GM10266 (cell line): Measurements from ENCODE around the gene AP2A2.

Source experiments
- DNase-seq: peaks from one replicate; pipeline ENCODE4 v3.0.0; 2012; ENCODE audit errors: extremely low spot score
- TF ChIP-seq, protein P1 (sequence below): IDR thresholded peaks from 2 replicates; pipeline ENCODE4 v1.5.1; 2012; ENCODE audit warnings: mild to moderate bottlenecking, low read depth; ENCODE audit not compliant: control insufficient read depth, insufficient read depth; ENCODE audit errors: missing control alignments

AP2A2 gene

DNA sequence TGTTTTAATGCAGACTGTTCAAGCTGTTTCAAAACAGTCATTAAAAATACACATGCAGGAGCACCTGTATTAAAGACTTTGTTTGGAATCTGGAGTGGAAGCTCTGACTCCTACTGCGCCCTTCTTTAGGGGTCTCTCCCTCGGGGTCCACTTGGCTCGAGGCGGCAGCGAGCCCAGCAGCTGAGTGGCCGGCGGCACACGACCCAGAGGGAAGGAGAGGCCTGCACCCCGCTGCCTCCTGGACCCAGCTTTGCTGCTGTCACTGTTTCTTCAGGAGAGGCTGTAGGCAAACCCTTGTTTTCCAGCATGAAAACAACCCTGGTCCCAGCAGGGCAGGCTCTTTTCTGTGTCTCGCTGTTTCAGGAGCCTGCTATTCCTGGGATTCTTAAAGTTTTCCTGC is 81.6 kb downstream of the AP2A2 start:
- TF ChIP-seq, protein P1, sequence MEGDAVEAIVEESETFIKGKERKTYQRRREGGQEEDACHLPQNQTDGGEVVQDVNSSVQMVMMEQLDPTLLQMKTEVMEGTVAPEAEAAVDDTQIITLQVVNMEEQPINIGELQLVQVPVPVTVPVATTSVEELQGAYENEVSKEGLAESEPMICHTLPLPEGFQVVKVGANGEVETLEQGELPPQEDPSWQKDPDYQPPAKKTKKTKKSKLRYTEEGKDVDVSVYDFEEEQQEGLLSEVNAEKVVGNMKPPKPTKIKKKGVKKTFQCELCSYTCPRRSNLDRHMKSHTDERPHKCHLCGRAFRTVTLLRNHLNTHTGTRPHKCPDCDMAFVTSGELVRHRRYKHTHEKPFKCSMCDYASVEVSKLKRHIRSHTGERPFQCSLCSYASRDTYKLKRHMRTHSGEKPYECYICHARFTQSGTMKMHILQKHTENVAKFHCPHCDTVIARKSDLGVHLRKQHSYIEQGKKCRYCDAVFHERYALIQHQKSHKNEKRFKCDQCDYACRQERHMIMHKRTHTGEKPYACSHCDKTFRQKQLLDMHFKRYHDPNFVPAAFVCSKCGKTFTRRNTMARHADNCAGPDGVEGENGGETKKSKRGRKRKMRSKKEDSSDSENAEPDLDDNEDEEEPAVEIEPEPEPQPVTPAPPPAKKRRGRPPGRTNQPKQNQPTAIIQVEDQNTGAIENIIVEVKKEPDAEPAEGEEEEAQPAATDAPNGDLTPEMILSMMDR: no peak
- no peak for DNase-seq

DNA sequence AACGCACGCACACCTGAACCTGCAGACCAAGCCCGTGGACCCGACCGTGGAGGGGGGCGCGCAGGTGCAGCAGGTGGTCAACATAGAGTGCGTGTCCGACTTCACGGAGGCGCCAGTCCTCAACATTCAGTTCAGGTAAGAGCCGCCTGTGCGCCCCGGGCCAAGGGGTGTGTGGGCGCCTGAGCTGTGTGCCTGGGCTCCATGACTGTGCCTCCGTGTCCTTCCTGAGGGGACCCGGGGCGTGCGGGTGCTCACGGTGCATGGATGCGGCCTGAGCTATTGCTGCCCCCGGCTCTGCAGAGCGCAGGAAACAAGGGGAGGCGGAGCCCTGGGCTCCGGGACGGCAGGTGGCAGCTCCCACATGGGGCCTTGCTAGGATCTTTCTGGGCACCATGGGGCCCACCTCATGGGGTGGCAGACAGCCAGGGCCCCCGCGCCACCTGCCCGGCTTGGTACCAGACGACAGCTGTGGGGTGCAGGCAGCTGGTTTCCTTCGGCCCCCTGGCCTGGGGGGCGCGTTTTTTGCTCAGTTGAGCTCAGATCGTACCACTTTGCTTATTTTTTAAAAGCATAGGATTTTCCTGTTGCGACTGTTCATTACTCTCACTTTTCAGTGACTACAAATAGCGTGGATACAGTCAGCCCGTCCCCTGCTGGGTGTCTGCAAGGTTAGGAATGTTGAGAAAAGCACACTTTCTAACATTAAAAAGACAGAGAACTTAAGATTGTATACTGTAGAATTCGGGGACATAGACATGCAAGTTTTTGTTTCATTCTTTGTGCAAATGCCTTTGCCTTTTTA is 82.5 kb downstream of the AP2A2 start:
- TF ChIP-seq, protein P1: no peak
- DNase-seq: no peak

DNA sequence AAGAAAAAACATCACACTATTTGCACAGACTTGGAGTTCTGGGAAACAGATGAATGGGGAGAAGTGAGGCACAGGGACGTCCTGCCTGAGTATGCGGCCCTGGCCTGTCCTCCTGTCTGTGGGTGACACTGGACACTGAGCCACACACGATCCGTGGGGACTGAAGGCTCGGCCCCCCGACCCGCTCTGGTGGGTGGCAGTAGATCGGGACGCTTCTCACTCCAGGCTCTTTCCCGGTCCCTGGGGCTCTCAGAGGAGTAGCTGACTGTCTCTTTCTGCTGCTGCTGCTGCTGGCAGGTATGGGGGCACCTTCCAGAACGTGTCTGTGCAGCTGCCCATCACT is 83.1 kb downstream of the AP2A2 start:
- no peak for DNase-seq
- TF ChIP-seq, protein P1: no peak

DNA sequence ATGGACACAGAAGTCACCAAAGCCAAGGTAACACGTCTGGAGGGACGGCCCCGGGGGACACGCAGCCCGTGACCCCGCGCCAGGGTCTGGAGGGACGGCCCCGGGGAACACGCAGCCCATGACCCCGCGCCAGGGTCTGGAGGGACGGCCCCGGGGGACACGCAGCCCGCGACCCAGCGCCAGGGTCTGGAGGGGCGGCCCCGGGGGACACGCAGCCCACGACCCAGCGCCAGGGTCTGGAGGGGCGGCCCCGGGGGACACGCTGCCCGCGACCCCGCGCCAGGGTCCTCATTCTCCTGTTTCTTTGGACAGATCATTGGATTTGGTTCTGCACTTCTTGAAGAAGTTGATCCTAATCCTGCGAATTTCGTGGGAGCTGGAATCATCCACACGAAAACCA is 83.7 kb downstream of the AP2A2 start:
- TF ChIP-seq, protein P1: no peak
- DNase-seq: no peak

DNA sequence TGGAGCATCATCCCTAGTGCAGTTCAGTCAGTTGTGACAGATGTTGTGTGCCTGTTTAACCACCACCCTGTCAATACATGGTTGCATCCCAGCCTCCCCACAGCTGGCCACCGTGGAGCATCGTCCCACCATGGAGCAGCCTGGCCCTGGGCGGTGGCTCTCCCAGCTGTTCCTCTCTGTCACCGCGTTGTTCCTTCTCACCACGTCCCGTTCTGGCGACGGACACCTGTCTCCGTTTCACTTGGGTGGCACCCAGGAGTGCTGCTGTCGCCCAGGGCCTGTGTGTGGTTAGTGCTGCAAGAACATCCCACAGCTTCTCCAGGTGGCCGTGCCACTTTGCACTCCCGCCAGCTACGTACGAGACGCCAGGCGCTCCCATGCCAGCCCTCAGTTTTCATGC is 84.3 kb downstream of the AP2A2 start:
- DNase-seq: no peak
- TF ChIP-seq, protein P1: no peak

DNA sequence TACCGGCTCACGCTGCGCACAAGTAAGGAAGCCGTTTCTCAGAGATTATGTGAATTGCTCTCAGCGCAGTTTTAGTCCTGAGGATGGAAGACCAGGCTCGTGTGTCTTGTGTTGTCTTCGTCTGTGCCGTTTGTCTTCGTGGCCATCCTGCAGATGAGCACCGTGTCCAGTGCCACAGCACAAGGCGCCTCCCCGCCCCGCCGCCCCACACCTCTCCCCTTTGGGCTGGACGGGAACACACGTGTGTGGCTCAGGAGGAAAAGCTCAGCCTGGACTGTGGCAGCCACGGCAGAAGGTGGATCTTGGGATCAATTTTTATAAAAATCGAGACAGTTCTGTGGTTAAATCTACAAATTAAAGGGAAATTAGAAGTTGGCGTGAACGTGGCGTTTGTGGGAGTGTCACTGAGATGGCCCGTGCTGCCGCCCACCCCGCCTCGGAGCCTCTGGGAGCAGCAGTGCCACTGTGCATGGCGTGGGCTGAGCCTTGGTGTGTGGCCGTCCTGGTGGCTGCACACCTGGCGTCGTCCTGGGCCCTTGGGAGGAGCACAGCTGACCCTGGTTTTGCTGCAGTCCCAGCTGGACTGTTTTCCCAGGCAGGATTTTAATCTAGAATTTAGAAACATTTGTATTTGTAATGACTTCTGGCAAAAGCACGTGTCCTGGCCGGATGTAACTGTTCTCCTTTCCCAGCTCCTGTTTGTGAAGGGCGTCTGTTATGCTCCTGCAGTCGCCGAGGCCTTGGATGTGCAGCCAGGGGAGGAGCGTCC is 85.1 kb downstream of the AP2A2 start:
- no peak for DNase-seq
- TF ChIP-seq, protein P1: no peak

DNA sequence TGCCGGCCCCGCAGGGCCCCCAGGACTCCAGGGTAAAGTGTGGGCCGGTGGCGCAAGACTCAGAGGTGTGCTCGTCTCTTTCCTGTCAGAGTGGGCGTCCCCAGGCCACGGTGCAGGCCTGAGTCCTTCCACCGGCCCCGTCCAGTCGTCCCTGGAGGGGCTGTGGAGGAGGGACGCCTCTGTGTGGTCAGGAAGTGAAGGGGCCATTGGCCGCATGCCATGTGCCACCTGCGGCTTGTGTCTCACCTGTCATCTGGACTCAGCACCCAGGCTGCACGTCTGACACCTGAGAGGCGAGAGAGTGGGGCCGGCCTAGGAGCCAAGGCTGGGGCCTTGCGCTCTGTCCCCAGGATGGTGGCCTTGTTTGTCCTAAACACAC is 85.6 kb downstream of the AP2A2 start:
- TF ChIP-seq, protein P1: no peak
- DNase-seq: no peak
